ENCODE results near the gene ALDH3B1. TPM values are rescaled to one million over a fixed set of nuclear protein-coding genes. Genes with fewer than 3 reads are reported as not detected.

ALDH3B1 gene
- total and polyA plus RNA-seq, 9 of the 15 experiments (the other 6 are each of a cell fraction or from before 2014, with no cell fraction given) = 0.01 to 0.35 (median 0.07) TPM; not detected in 2

DNA sequence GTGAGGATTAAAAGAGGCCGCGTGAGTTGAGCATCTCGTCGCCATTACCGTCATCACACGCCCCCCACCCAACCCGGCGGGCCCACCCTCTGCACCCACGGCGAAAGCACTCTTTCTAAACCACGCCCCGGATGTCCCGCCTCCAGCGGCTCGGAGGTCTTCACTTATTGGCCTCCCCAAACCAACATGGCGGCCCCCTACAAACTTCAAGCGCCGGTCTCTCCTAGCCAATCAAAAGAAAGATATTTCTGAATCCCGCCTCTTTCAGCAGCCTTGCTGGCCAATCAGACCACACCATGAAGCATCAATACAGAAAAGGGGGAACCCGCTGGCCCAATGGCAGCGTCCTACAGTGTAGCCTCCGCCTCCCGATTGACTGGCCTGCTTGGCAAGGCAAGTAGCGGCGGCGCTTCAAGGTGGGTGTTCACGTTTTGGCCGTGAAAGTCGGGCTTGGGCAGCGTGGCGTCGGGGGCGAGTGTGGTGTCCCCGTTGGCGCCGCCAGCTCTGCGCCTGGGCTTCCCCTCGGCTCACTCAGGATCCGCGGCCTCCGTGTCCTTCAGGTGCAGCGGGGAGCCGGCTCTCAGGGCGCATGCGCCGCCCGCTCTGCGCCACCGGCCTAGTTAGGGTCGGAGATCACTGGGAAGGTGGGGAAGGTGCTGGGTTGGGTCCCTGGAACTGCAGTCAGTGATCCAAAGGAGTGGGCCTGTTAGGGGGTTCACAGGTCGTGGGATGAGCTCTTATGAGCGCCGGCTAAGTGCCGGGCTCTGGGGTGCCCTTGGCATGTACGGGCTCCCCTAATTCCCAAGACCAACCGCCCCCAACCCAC, 20.4 kb downstream of the ALDH3B1 start, which contains the start of gene NDUFS8 (continued):
- no peak for TF ChIP-seq ZNF134 (CRISPR knock-in tag; conservative IDR thresholded peaks at IDR 0.05)
- TF ChIP-seq, protein P1, sequence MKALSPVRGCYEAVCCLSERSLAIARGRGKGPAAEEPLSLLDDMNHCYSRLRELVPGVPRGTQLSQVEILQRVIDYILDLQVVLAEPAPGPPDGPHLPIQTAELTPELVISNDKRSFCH (CRISPR knock-in tag; IDR thresholded peaks at IDR 0.05) = no peak
- TF ChIP-seq, protein P1 (tag; IDR thresholded peaks at IDR 0.05) = 0 out of 2 replicates have a peak, but pooled peaks have one; percentile 19
- TF ChIP-seq HDAC6 (IDR thresholded peaks at IDR 0.05; ENCODE audit: low read depth, low read length) = no peak
- peak; percentile 94; the same call in 1 of the 2 replicates for TF ChIP-seq ESRRA (IDR thresholded peaks at IDR 0.05; ENCODE audit: borderline replicate concordance, low read depth)
- TF ChIP-seq HDAC8 (tag; IDR thresholded peaks at IDR 0.05) = no peak
- TF ChIP-seq SRSF3 (IDR thresholded peaks at IDR 0.05; ENCODE audit: insufficient read depth, low read length) = no peak
- TF ChIP-seq ZNF316 (IDR thresholded peaks at IDR 0.05) = no peak
- TF ChIP-seq HNRNPLL (IDR thresholded peaks at IDR 0.05; ENCODE audit: low read depth, low read length, poor library complexity, severe bottlenecking) = peak; percentile 73
- TF ChIP-seq XRCC4 (IDR thresholded peaks at IDR 0.05; ENCODE audit: extremely low read depth, insufficient read depth, insufficient read length) = no peak
- no peak for TF ChIP-seq HOXB6 (CRISPR knock-in tag; IDR thresholded peaks at IDR 0.05; ENCODE audit: borderline replicate concordance)
- no peak for TF ChIP-seq ERF (CRISPR knock-in tag; IDR thresholded peaks at IDR 0.05)
- TF ChIP-seq BRF1 (IDR thresholded peaks at IDR 0.05; ENCODE audit: borderline replicate concordance, extremely low read depth, insufficient read length) = no peak
- TF ChIP-seq, protein P2, sequence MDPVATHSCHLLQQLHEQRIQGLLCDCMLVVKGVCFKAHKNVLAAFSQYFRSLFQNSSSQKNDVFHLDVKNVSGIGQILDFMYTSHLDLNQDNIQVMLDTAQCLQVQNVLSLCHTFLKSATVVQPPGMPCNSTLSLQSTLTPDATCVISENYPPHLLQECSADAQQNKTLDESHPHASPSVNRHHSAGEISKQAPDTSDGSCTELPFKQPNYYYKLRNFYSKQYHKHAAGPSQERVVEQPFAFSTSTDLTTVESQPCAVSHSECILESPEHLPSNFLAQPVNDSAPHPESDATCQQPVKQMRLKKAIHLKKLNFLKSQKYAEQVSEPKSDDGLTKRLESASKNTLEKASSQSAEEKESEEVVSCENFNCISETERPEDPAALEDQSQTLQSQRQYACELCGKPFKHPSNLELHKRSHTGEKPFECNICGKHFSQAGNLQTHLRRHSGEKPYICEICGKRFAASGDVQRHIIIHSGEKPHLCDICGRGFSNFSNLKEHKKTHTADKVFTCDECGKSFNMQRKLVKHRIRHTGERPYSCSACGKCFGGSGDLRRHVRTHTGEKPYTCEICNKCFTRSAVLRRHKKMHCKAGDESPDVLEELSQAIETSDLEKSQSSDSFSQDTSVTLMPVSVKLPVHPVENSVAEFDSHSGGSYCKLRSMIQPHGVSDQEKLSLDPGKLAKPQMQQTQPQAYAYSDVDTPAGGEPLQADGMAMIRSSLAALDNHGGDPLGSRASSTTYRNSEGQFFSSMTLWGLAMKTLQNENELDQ (CRISPR knock-in tag; IDR thresholded peaks at IDR 0.05; ENCODE audit: borderline replicate concordance) = no peak
- TF ChIP-seq SMARCA4 (IDR thresholded peaks at IDR 0.05) = no peak
- no peak for TF ChIP-seq ZNF696 (CRISPR knock-in tag; conservative IDR thresholded peaks at IDR 0.05)
- TF ChIP-seq CEBPG (CRISPR knock-in tag; IDR thresholded peaks at IDR 0.05) = no peak
- TF ChIP-seq CEBPG (tag; conservative IDR thresholded peaks at IDR 0.05 in 1 of 2, IDR thresholded peaks at IDR 0.05 in 1 of 2) = no peak
- peak; percentile 88 for TF ChIP-seq ZBTB2 (IDR thresholded peaks at IDR 0.05)
- no peak for TF ChIP-seq PHTF2 (CRISPR knock-in tag; IDR thresholded peaks at IDR 0.05)
- no peak for TF ChIP-seq ZNF124 (CRISPR knock-in tag; IDR thresholded peaks at IDR 0.05)
- TF ChIP-seq RFX1 (IDR thresholded peaks at IDR 0.05) = no peak
- TF ChIP-seq, protein P3, sequence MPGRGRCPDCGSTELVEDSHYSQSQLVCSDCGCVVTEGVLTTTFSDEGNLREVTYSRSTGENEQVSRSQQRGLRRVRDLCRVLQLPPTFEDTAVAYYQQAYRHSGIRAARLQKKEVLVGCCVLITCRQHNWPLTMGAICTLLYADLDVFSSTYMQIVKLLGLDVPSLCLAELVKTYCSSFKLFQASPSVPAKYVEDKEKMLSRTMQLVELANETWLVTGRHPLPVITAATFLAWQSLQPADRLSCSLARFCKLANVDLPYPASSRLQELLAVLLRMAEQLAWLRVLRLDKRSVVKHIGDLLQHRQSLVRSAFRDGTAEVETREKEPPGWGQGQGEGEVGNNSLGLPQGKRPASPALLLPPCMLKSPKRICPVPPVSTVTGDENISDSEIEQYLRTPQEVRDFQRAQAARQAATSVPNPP (IDR thresholded peaks at IDR 0.05; ENCODE audit: borderline replicate concordance, insufficient read depth, insufficient read length) = no peak
- no peak for TF ChIP-seq ZNF707 (CRISPR knock-in tag; conservative IDR thresholded peaks at IDR 0.05)

All from K562 (cell line).